HG03095 (cell line): Measurements from ENCODE around the gene AOPEP.

Experiments used
- ATAC-seq: cut with Tn5 transposase; IDR thresholded peaks from one replicate; pipeline ENCODE4 v1.9.1; 2021; ENCODE audit warnings: moderate library complexity; ENCODE audit not compliant: unreplicated experiment

AOPEP gene

GRCh38 chr9:94757158-94757557 lies 30.7 kb downstream of the AOPEP start:
- ATAC-seq: no peak

GRCh38 chr9:94758031-94758430 lies 31.5 kb downstream of the AOPEP start:
- no peak for ATAC-seq

GRCh38 chr9:94758880-94759279 lies 32.4 kb downstream of the AOPEP start:
- ATAC-seq: no peak

GRCh38 chr9:94760010-94760409 lies 33.5 kb downstream of the AOPEP start:
- ATAC-seq: no peak

GRCh38 chr9:94760660-94761059 lies 34.2 kb downstream of the AOPEP start:
- ATAC-seq: no peak

GRCh38 chr9:94761481-94761880 lies 35.0 kb downstream of the AOPEP start:
- no peak for ATAC-seq

DNA sequence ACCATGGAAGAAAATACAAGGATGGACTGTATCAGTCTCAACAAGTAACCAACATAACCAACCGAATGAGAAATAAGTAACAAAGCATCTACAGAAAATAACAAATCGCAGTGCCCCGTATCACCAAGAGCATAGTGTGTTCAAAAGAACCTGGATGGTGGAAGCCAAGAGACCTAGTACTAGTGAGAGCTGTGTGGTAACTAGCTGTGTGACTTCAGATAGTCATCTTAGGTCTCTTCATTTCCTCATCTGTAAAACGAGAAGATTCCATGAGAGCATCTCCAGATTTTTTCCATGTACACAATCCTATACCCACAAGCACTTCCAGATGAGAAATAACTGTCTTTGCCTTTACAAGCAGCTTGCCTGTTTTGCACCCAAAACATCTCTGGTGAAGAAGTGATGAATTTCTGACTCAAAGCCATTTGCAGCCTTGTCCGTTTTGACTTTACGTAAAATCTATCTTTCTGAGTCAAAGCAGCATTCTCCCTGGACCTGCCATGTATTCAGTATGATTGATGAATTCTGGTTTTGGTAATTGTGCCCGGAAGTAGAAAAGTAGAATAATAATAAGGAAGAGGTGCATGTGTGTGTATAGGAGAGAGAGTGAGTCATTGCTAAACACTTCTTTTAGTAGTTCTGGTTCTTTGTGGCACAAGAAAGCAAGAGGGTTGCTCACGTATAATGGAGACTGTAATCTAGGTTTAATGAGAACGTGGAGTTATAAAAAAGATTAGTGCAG lies 41.0 kb downstream of the AOPEP start:
- no peak for ATAC-seq

DNA sequence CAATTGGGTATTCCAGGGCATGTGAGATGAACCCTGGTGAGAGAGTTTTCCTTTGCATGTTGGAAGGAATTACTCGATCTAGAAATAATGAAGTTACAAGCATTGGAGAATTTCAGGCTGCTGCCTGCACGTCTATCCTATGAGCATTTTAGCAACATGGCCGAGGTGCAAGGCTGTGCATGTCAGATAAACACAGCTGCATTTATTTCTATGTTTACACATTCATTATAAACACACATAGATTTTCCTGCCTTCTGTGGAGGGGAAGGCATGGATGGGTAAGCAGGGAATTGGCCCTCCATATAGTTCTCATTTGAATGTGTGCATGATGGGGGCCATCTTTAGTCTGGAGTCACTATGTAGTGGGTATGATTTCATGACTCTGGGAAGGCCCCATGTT lies 42.3 kb downstream of the AOPEP start:
- ATAC-seq: no peak

- no peak for ATAC-seq
Measured at GRCh38 chr9:94770334-94770733, 43.8 kb downstream of the AOPEP start.

DNA sequence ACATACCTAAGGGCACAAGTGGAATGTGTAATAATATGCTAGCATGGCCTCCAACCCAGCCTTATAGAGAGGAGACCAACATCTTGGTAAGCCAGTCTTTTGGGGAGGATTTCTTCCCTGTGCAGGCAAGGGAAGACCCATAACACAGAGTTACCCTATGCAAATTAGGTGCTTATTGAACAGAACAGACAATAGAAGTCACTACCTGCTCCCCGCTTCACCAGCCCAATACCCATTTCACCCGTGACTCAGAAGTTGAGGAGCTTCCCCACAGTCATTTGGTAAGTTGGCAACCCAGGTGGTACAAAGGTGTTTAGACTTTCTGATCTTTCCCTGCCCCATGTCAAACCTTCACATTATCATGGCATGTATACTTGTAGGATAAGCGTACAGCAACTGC lies 44.6 kb downstream of the AOPEP start:
- ATAC-seq: no peak

DNA sequence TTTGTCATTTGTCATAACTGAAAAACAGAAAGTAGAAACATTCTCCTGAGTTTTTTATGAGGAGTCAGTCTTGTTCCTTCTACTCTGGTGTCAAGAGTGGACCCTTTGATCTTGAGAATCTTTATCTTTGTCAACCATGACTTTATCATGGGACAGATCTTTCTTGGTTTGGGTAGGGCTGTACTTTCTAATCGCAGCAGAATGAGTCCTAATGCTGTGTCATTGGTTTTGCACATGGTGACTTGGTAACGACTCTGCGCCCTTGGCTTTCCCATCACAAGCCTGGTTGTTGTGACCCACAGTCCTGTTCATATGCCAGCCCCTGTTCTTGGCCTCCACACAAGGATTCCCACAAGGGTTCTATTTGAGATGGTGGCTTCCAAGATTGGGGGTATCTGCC lies 45.6 kb downstream of the AOPEP start:
- no peak for ATAC-seq

- no peak for ATAC-seq
Measured at GRCh38 chr9:94772639-94773303, 46.3 kb downstream of the AOPEP start.

- ATAC-seq: no peak
Measured at GRCh38 chr9:94773655-94774054, 47.2 kb downstream of the AOPEP start.

- no peak for ATAC-seq
Measured at GRCh38 chr9:94778013-94778412, 51.5 kb downstream of the AOPEP start.

GRCh38 chr9:94779031-94779430 lies 52.5 kb downstream of the AOPEP start:
- ATAC-seq: no peak

- no peak for ATAC-seq
Measured at GRCh38 chr9:94779693-94780290, 53.3 kb downstream of the AOPEP start.

DNA sequence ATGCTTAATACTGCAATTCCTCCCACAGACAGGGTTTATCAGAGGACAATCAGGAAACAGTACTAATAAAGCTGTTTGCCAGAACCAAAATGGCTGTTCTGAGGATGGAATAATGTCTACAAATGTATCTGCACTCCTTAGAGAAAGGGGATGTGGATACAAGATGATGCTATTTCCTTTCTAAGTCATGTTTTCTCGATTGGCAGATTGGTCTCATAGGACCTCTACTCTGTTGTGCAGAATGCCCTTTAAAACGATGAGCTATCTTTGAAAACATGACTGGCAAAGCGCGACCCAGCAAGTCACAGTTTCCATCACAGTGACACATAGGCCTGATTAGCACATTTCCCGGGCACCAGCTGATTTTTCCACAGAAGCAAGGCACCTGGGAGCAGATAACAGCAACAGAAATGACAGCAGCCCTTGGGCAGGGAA lies 54.0 kb downstream of the AOPEP start:
- no peak for ATAC-seq

GRCh38 chr9:94782355-94783101 lies 56.0 kb downstream of the AOPEP start:
- ATAC-seq: no peak

- no peak for ATAC-seq
Measured at GRCh38 chr9:94783102-94783682, 56.7 kb downstream of the AOPEP start.

DNA sequence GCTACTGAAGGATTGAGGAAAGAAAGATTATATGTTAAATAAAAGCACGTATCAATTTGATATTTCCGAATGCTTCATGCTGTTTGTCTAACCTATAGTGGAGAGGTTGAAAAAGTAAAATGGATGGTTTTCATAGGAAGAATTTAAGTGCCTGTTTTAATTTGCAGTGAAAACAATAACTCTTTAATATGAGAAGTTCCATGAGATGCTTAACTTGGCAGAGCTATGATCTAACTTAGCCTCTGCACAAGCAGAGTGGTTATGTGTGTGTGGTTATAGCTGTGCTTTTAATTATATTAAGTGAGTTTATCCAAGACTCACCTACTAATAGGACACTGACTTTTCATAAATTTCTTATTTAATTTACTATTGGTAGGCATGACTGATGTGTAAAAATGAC lies 57.4 kb downstream of the AOPEP start:
- no peak for ATAC-seq
